Epidermal melanocyte (primary cell): Measurements from ENCODE around the gene RFNG.

Experiments used
- DNase-seq: peaks from one replicate; pipeline ENCODE4 v3.0.0; 2011; ENCODE audit warnings: low spot score; ENCODE audit not compliant: insufficient read length

RFNG gene

DNA sequence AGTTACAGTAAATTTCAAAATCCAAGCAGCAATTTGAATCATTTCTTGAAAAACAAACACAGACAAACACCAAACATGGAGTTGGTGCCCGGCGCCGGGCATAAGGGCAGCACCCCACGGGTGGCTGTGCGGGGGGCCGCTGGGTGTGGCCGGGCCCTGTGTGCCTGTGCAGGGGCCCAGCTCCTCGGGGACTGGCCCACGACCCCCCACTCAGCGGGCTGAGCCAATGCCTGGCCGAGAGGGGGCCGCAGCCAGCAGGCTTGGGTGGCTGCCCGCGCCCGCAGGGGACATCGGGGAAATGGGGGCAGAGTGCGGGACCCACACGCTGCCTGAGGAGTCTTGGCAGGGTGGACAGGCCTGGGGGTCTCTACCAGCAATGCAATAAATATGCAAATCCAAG, 26.8 kb upstream of the RFNG start:
- DNase-seq, result no peak

DNA sequence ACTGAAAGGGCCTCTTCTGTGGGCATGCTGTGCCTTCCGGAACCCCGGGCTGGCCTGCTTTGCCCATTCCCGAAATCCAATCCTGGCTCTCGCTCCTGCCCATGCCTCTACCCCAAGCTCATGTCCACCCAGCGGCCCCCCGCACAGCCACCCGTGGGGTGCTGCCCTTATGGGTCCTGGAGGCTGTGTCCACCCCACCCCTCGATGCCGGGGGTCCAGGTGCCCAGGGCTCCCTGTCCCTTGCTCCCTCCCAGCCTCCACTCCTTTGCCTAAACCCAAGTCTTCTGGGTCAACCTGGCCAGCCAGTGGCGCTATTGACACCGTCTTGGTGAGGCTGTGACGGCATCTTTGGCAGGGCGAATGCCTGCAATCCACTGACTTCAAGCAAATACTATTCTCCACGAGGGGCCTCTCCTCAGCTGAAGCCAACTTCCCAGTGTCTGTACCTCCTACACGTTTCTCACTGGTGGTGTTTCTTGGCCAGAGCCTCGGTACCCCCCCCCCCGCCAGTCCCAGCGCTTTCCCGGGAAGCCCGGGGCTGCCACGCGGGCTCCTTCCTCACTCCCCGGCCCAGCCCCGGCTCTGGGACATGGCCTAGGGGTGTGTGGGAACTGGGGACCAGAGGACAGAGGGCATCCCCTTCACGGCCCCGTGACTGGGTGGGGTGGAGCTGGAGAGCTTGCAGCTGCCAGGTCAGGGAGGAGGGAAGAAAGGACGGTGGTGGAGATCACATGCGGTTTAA, 26.2 kb upstream of the RFNG start:
- DNase-seq, result no peak

DNA sequence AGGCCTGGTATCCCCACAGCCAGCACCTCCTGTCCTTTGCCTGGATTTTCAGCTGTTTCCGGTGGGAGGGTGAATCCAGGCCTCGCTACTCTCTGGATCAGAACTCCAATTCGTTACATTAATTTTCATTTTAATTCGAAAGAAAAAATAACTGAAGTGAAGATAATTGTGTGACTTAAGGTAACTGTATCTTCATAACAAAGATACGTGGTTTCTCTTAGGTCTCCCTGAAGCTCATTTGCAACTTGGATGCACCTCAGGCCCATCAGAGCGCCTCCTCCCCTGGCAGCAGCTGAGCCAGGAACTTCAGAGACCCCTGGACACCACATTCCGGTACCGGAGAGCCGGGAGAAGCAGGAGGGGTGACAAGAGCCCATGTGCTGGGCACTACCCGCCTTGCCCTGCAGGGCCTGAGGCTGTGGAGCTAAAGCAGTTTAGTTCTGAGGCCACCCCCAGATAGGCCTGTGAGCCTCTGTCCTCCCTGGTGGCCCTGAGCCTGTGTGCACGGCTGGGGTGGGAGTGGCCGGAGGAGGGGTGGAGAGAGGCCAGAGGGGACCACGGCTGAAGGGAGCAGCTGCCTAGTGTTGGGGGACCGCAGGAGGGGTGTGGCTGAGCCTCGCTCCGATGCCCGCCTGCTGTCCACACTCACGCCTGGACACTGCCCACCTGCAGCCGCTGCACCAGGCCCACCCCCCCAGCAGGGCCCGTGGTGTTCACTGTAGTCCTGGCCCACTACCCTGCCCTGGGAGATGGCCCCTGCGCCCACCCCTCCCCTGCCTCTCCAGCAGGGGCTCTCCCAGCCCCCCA, 25.4 kb upstream of the RFNG start:
- DNase-seq, result no peak

DNA sequence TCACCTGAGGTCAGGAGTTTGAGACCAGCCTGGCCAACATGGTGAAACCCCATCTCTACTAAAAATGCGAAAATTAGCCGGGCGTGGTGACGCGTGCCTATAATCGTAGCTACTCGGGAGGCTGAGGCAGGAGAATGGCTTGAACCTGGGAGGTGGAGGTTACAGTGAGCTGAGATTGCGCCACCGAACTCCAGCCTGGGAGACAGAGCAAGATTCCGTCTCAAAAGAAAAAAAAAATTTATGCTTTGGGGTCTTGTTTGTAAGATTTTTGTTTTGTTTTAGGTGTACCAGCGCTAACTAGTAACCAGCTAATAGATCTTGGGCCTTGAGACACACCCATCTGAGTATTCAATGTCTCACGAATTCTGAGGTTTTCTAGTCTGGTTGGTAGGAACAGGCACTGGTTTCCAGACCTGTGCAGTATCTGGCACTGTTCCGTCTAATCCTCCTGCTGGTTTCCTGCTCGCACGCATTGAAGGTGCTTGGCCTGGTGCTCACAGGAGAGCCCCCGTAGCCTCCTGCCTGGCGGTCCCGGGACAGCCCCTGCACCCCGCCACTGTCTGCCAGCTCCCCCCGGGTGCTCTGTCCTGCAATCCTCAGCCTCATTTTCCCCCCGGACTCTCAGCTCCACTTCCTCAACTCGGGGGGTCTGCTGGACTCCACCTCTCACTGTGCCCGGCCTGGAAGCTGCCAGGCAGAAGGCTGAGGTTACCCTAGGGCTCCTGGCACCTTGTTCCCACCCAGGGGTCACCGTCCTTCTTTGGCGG, 24.6 kb upstream of the RFNG start:
- DNase-seq, result no peak

DNA sequence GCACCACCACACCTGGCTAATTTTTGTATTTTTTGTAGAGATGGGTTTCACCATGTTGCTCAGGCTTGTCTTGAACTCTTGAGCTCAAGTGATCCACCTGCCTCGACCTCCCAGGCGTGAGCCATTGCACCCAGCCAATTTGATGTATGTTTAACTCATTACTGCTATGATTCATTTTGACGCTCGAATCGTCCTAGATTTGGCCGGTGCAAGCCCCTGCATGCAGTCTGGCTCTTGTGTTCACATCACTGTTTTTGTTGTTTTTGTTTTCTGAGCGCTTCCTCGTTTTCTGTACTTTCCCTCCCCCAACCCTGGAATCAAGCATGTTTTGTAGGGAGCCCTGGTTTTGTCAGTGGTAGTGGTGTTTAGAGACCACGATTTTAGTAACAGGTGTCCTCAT, 21.8 kb upstream of the RFNG start:
- DNase-seq, result no peak

DNA sequence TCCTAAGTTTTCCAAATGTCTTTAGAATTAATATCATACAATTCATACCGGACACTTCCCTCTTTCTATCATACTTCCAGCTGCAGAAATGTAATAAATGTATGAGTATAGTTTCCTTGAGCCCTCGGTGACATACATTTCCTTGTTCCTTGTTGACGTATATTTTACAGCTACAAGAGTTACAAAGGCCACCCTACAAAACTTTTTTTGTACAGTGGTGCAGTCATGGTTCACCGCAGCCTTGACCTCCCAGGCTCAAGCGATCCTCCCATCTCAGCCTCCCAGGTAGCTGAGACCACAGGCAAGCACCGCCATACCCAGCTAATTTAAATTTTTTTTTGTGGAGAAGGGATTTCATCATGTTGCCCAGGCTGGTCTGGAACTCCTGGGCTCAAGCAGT, 21.2 kb upstream of the RFNG start:
- no peak for DNase-seq

DNA sequence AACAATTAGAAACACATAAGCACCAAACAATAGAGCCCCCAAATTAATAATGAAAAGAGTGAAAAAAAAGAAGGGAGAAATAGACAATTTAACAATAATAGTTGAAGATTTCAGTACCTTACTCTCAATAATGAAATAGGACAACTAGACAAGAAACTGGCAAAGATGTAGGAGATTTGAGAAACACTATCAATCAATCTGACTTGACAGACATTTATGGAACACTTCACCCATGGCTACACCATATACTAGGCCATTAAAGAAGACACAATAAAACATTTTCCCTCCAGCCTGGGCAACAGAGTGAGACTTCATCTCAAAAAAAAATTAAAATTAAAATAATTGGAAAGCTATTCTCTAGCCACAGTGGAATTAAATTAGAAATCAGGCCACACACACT, 19.0 kb upstream of the RFNG start:
- DNase-seq, result no peak

DNA sequence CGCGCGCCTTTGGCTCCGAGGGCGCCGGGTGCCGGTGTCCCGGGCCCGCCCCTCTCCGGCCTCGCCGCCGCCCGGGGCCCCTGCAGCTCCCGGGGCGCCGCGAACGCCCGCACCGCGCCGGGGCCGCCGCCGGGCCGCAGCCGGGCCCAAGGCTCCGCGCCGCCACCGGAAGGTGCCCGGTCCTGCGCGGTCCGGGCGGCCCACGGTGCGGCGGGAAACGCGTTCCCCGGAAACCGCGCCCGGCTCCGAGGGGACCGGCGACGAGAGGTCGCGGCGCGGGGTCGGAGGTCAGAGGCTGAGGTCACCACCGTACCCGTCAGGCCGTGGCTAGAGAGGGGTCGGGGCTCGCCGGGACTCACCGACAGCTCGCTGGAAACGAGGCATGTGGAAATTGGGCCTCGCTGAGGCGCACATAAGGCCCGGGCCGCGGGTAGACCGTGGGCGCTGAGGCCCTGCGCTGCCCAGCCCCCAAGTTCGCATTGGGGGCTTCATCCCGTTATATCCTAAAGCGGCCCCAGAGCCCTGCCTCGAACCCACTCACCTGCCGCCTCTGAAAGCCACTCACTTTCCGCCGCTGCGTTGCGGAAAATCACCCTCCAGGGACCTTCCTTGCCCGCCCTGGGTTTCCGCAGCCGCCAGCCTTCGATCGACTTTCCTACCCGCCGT, 14.2 kb upstream of the RFNG start, which contains the start of gene DUS1L:
TSS of gene DUS1L (minus strand) at position 167 of the 666 bp plus-strand sequence. CDS start 745 bp downstream, outside the sequence.
- DNase-seq, result peak; percentile 80

DNA sequence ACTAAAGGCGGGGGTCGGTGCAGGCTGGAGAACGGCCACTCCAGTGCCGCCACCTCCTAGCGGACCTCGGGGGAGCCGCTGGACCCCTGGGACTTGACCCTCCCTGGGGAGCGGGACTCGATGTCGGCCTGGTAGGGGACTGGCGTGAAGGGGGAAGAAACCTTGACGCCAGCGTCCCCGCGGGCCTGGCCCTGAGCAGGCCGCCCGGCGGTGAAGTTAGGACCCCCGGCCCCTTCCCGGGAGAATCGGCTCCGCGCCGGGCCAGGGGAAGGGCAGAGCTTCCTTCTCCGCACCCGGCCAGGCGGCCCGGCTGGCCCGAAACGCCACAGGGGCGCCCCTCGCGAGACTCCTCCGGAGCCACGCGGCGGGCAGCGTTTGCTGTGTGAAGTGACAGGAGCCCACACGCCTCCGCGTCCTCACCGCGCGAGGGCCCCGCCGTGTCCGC, 13.6 kb upstream of the RFNG start:
- DNase-seq, result no peak

DNA sequence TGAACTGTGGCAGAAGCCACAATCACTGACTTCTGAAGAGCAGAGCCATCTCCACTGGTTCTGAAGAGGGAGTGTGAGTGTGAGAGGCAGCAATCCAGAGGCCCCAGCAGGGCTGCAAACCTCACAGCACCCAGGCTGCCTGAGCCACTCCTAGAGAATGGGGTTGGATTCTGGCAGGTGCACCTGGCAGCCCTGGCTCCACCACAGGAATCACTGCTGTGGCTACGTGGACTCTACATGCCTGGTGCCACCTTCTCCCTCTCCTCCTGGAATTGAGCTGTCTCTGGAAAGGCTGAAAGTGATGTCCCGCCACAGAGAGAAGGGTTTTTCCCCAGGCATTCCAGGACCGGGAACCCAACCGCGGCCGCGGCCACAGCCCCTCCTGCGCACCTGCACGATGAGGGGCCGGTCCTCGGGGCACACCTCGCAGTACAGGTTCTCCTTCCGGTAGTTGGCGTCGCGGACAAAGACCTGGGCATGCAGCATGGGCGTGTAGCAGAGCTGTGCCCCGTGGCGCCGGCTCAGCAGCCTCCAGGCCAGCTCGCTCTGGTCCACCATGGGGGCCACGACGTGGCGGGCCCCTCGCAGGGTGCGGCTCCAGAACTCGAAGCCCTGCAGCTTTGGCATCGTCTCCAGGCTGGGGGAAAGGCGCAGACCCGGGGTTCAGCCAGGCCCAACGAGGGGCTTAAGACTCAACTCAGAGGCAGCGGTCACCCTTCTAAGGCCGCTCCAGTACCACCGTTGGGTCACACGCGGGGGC, 13.0 kb upstream of the RFNG start:
- no peak for DNase-seq

DNA sequence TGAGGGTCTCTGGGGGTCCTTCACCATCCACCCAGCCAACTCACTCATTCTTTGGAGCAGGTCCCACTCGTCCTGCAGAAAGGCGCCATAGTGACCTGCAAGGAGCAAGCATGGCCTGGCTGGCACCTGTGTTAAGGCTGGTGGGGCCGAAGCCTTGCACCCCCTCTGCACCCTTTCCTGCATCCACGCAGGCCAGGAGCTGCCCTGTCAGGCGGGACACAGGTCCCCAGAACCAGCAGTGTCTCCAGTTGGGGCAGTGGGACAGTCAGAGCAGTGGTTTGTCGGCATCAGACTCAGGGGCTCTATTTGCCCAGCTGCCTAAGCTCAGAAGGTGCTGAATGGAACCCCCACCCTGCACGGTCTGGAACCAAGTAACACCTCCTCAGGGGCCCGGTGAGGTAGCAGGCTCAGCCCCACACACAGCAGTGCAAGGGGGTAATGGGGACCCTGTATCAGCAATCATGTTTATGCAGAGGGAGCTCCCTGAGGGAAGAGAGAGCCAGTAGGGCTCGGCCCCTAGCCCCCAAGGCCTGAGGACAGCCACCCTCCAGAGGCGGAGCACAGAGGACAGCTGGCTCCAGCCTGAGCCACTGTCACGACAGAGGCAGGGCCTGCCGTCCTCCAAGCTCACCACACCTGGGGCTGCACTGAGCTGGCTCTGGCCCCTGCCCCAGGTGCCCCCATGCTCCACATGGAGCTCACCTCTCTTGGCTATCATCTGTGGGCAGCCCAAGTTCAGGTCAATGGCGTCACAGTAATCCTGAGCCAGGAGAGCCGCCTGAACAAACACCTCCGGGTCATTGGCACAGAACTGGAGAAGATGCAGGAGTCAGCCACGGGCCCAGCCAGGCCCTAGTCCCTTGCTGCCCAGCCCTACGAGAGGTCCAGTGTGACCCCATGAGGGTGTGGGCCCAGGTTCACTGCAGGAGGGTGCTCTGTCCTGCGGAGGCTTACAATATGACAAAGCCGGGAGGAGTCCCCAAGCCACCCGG, 12.1 kb upstream of the RFNG start:
- DNase-seq, result no peak

DNA sequence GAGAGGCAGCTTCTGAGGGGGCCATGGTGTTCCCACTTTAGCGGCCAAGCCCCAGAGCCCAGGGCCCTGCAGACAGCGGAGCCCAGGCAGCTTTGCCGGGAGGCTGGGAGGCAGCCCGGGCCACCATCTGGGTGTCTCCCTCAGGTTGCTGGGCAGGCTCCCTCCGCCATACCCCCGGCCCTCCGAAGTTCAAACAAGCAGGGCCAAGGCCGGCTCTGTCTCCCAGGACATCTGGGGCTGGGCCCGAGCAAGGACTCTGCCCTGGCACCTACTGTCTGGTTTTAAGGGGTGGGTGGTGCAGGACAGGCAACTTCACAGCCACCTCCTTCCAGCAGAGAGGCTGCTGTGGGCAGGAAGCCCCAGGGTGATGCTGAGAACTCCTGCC, 11.4 kb upstream of the RFNG start:
- DNase-seq, result no peak

DNA sequence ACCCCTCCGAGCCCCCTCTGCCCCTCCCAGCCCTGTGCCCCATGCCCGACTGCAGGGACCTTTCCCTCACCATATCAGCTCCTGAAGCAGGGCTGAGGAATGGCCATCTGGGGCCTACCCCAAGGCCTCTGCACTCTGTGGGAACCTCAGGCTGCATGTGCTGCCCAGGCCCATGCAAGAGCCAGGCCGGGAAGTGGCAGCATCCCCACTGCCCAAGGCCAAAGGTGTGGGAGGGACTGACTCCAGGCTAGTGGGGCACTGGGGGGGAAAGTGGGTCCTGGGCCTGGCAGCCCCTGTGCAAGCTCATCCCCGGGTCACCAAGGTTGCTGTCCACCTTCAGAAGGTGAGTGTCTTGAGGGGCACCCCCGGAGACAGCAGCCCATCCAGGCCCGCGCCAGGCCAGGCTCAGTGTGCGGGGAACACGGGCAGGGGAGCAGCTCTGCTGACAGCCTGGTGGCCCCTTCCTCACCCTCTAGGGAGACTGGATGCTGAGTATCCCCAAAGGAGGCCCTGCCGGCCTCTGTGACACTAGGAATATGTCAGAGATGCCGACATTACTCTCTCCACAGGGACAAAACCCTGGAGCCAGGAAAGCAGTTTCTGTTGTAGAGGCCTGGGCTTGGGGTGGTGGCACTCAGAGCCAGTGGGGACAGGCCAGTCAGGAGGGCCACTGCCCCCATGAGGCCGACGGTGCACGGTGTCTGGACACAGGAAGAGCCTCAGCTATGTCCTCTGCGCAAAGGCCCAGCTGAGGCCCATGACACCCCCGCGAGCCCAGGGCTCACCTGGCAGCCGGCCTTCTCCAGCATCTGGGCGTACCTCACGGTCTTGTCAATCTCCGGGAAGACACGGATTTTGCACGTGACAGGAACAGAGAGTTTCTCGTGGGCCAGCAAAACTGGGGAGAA, 10.7 kb upstream of the RFNG start:
- no peak for DNase-seq

DNA sequence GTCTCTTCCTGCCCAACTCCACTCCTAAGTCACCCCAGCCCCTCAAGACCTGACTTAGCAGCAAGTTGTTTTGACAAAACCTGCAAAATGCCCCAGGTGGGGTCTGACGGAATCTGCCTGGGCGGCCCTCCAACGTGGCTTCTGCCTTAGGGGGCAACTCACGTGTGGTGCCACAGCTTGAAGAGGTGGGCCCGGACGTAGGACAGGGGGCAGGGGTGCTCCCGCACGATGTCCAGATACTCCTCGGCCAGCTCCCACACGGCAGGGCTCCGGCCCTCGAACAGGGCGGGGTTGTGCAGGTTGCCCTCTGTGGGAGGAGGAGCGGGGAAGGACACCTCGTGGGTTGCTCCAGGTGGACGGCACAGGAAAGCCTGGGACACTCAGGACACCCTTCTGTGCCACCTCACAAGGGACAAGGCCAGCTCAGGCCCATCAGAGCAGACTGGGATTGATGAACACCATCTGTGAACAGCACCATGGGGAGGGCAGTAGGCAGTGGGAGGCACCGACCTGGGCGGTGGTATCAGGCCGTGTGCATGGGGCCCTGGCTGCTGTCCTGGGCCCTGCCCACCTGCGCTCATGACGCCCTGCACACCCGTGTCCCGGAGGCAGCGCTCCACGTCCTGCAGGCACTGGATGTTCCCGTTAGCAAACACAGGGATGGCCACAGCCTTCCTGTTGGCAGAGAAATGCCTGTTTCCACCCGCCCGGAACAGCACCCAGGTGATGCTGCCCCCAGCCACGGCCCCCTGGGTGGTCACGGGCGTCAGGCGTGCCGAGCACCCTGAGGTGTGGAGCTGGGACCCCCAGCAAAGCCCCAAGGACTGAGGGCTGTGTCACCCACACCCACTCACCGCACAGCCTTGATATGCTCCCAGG, 9.7 kb upstream of the RFNG start:
- no peak for DNase-seq

DNA sequence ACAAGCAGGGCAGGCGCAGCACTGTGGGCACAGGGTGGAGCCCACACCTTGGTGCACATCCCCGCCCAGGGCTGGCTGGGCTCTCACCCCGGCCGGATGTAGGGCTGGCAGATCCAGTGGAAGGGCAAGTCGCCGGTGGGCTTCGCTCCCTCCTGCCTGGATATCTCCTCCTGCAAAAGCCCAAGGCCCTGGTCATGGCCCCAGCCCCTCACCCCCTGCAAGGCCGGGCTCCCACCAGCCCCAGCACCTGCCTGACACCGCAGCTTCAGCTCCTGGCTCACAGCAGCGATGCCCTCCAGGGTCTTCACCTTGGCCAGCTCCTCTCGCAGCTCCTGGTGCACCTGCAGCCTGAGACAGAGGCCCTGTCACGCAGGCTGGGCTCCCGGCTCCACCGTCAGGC, 9.0 kb upstream of the RFNG start:
- DNase-seq, result no peak

DNA sequence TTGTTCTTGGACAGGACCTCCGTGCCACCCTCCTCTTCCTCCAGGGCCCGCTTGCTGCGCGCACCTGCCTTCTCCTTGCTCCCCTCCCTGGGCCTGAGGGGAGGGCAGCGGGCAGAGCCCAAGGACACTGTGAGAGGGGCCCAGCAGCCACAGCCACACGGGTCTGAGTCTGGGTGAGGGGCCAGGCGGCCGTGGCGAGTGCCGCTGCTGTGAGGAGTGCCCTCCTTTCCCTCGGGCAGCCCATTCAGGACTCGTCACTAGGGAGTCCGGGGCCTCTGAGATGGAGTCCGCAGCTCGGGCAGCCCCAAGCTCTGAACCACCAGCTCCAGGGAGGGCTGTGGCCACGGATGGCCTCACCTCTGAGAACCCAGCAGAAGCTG, 8.4 kb upstream of the RFNG start:
- no peak for DNase-seq

DNA sequence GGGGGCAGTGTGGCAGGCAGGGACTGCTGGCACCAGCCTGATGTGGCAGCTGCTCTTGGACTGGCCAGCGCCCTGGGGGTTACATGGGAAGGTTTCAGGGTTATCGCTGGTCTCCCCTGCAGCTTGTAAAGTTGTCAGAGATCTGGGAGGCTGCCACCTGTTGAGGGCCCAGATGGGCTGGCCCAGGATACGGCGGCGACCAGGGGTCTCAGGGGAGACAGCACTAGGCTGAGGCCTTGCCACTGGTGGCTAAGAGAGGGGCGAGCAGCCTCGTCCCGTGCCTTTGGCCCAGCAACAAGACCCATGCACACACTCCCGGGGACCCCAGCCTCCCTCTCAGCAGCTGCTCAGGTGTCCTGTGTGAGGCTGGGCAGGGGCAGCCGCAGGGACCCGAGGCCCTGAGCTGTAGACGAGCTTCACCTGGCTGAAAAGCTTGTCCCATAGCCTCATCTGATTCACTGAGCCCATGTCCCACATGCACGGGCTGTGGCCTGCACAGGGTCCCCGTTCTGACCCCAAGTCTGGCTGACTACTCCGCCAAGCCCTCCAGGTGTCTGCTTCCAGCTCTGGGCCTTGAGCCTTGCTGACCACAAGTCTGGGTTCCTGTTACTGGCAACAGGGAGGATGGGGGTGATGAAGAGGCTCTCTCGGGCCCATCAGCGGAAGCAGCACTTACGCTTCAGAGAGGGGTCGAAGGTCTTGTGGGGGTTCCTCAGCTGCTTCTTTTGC, 7.8 kb upstream of the RFNG start:
- no peak for DNase-seq
